GM23338 (cell line): Measurements from ENCODE around the gene LAMB1. TPM values are rescaled to one million over a fixed set of nuclear protein-coding genes. Genes with fewer than 3 reads are reported as not detected.

Experiments
- ATAC-seq: fragments of 200-7000 bp; cut with Tn5 transposase; 3 replicates; pipeline ENCODE4 v1.9.1; 2020
- DNase-seq: peaks from one replicate; pipeline ENCODE4 v3.0.0-alpha.2; 2015; ENCODE audit warnings: low spot score
- H2AFZ ChIP-seq: fragments of 200-600 bp; sonication (generic); 2 replicates; pipeline ENCODE4 v1.8.0; 2016; ENCODE audit warnings: antibody characterized with exemption, mild to moderate bottlenecking, moderate library complexity
- H3F3A ChIP-seq: fragments of 200-600 bp; sonication (generic); replicated peaks from 2 replicates; pipeline ENCODE4 v1.8.0; 2017; ENCODE audit warnings: antibody characterized with exemption, mixed run types, low read depth
- H3K27ac ChIP-seq: fragments of 200-600 bp; sonication (generic); 2 replicates; pipeline ENCODE4 v1.6.1; 2016; ENCODE audit warnings: low read depth
- H3K27me3 ChIP-seq: fragments of 200-600 bp; sonication (generic); 2 replicates; pipeline ENCODE4 v1.8.0; 2016; ENCODE audit warnings: mild to moderate bottlenecking, mixed run types, moderate library complexity; ENCODE audit not compliant: insufficient read depth
- H3K36me3 ChIP-seq: fragments of 200-600 bp; sonication (generic); 2 replicates; pipeline ENCODE4 v1.8.0; 2016; ENCODE audit warnings: mild to moderate bottlenecking; ENCODE audit not compliant: insufficient read depth
- H3K4me1 ChIP-seq: fragments of 200-600 bp; sonication (generic); 2 replicates; pipeline ENCODE4 v1.8.0; 2016; ENCODE audit warnings: mild to moderate bottlenecking, moderate library complexity; ENCODE audit not compliant: insufficient read depth
- H3K4me2 ChIP-seq: fragments of 200-600 bp; sonication (generic); 2 replicates; pipeline ENCODE4 v1.7.1; 2017; ENCODE audit warnings: mixed run types
- H3K4me3 ChIP-seq: fragments of 200-600 bp; sonication (generic); 2 replicates; pipeline ENCODE4 v1.6.1; 2016; ENCODE audit warnings: mixed run types
- H3K79me2 ChIP-seq: fragments of 200-600 bp; sonication (generic); replicated peaks from 2 replicates; pipeline ENCODE4 v1.8.0; 2017; ENCODE audit warnings: mild to moderate bottlenecking; ENCODE audit not compliant: insufficient read depth
- H3K9me2 ChIP-seq: fragments of 200-600 bp; sonication (generic); 2 replicates; pipeline ENCODE4 v1.8.0; 2017; ENCODE audit not compliant: insufficient read depth
- H4K20me1 ChIP-seq: fragments of 200-600 bp; sonication (generic); replicated peaks from 2 replicates; pipeline ENCODE4 v1.8.0; 2017; ENCODE audit warnings: mild to moderate bottlenecking; ENCODE audit not compliant: insufficient read depth
- H3K27ac Mint-ChIP-seq: 2 replicates; pipeline ENCODE4 v1.8.0; 2020; ENCODE audit warnings: inconsistent platforms, mild to moderate bottlenecking, moderate library complexity, mixed read lengths
- H3K27me3 Mint-ChIP-seq: 3 replicates; pipeline ENCODE4 v1.8.0; 2022; ENCODE audit warnings: low read depth, mild to moderate bottlenecking, moderate library complexity, mixed read lengths, inconsistent platforms; ENCODE audit not compliant: insufficient read depth, poor library complexity
- H3K36me3 Mint-ChIP-seq: 3 replicates; pipeline ENCODE4 v1.8.0; 2021; ENCODE audit warnings: low read depth, mild to moderate bottlenecking, inconsistent platforms, moderate library complexity, mixed read lengths
- H3K4me1 Mint-ChIP-seq: 3 replicates; pipeline ENCODE4 v1.8.0; 2020; ENCODE audit warnings: mild to moderate bottlenecking, inconsistent platforms, mixed read lengths
- H3K4me3 Mint-ChIP-seq: 3 replicates; pipeline ENCODE4 v1.8.0; 2021; ENCODE audit warnings: moderate library complexity, mild to moderate bottlenecking, inconsistent platforms, mixed read lengths
- H3K9me3 Mint-ChIP-seq: 3 replicates; pipeline ENCODE4 v1.8.0; 2020; ENCODE audit warnings: moderate library complexity, mild to moderate bottlenecking, inconsistent platforms, mixed read lengths
- CREB1 ChIP-seq: fragments of 250-450 bp; sonication (Bioruptor Pico); IDR thresholded peaks from 2 replicates; pipeline ENCODE4 v1.5.0; 2020; ENCODE audit warnings: low read depth, mild to moderate bottlenecking, moderate library complexity
- EZH2 ChIP-seq: fragments of 200-600 bp; sonication (generic); IDR thresholded peaks from one replicate; pipeline ENCODE4 v1.8.0; 2017; ENCODE audit warnings: antibody characterized with exemption, mild to moderate bottlenecking, low read depth; ENCODE audit not compliant: unreplicated experiment
- EZH2phosphoT487 ChIP-seq: fragments of 200-600 bp; sonication (generic); IDR thresholded peaks from one replicate; pipeline ENCODE4 v1.8.1; 2018; ENCODE audit warnings: antibody characterized with exemption; ENCODE audit not compliant: unreplicated experiment
- NANOG ChIP-seq: IDR thresholded peaks from 2 replicates; pipeline ENCODE4 v1.6.1; 2016; ENCODE audit warnings: antibody characterized with exemption, borderline replicate concordance
- POLR2AphosphoS5 ChIP-seq: IDR thresholded peaks from 2 replicates; pipeline ENCODE4 v1.6.1; 2016; ENCODE audit warnings: antibody characterized with exemption, low read depth
- ZNF331 ChIP-seq: fragments of 250-450 bp; sonication (Bioruptor Pico); IDR thresholded peaks from 2 replicates; pipeline ENCODE4 v1.5.0; 2020; ENCODE audit warnings: low read depth, mild to moderate bottlenecking, moderate library complexity
- polyA plus RNA-seq: library from polyadenylated mRNA; unstranded; fragments of >200 nt; fragmentation: Nextera tagmentation; extraction: Ambion mirVana; gene quantifications from 2 replicates; pipeline ENCODE4 v1.2.1, GENCODE V29; 2016
- total RNA-seq: library from RNA; depleted of rRNA; stranded (reverse); fragments of >200 nt; shearing (Covaris generic); gene quantifications from 2 replicates; pipeline ENCODE4 v1.2.3, GENCODE V29; 2014
- TF ChIP-seq, protein P1 (sequence below): fragments of 250-450 bp; sonication (Bioruptor Pico); IDR thresholded peaks from 2 replicates; pipeline ENCODE4 v1.5.0; 2020; ENCODE audit warnings: mild to moderate bottlenecking, moderate library complexity
- TF ChIP-seq, protein P2 (sequence below): IDR thresholded peaks from one replicate; pipeline ENCODE4 v1.6.1; 2018; ENCODE audit warnings: antibody characterized with exemption; ENCODE audit not compliant: unreplicated experiment
- TF ChIP-seq, protein P3 (sequence below), 2 experiments: fragments of 200-600 bp in 1 of 2; sonication (generic) in 1 of 2; conservative IDR thresholded peaks; 2 replicates each; pipeline versions ENCODE4 v1.5.1 to v1.6.1; 2016 to 2017; ENCODE audit warnings: antibody characterized with exemption in 2 of 2, low read depth in 2 of 2, mild to moderate bottlenecking in 2 of 2, moderate library complexity in 1 of 2

Gene LAMB1
- total and polyA plus RNA-seq, 2 experiments from 2014 or later = 53.5 to 57.8 TPM

DNA sequence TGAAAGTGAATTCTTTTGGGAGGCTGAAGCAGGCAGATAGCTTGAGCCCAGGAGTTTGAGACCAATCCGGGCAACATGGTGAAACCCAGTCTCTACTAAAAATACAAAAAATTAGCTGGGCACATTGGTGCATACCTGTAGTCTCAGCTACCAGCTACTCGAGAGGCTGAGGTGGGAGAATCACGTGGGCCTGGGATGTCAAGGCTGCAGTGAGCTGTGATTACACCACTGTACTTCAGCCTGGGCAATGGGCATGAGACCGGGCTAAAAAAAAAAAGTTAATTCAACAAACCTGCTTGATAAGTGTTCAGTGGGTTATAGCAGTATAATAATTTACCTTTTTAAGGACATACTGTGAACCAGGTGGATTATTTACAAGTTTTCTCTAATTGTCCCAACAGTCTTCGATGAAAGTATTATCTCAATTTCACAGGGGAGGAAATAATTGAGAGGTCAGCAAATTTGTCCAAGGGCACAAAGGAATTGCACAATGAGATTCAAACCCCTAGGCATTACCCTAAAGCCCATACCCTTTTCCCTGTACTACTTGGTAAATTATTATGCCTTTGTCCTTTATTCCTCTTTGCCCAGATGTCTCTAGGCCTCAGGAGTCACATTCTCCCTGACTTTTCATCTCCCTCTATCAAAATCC, 125.1 kb downstream of the LAMB1 start:
- no peak for TF ChIP-seq EZH2phosphoT487
- TF ChIP-seq, protein P1, sequence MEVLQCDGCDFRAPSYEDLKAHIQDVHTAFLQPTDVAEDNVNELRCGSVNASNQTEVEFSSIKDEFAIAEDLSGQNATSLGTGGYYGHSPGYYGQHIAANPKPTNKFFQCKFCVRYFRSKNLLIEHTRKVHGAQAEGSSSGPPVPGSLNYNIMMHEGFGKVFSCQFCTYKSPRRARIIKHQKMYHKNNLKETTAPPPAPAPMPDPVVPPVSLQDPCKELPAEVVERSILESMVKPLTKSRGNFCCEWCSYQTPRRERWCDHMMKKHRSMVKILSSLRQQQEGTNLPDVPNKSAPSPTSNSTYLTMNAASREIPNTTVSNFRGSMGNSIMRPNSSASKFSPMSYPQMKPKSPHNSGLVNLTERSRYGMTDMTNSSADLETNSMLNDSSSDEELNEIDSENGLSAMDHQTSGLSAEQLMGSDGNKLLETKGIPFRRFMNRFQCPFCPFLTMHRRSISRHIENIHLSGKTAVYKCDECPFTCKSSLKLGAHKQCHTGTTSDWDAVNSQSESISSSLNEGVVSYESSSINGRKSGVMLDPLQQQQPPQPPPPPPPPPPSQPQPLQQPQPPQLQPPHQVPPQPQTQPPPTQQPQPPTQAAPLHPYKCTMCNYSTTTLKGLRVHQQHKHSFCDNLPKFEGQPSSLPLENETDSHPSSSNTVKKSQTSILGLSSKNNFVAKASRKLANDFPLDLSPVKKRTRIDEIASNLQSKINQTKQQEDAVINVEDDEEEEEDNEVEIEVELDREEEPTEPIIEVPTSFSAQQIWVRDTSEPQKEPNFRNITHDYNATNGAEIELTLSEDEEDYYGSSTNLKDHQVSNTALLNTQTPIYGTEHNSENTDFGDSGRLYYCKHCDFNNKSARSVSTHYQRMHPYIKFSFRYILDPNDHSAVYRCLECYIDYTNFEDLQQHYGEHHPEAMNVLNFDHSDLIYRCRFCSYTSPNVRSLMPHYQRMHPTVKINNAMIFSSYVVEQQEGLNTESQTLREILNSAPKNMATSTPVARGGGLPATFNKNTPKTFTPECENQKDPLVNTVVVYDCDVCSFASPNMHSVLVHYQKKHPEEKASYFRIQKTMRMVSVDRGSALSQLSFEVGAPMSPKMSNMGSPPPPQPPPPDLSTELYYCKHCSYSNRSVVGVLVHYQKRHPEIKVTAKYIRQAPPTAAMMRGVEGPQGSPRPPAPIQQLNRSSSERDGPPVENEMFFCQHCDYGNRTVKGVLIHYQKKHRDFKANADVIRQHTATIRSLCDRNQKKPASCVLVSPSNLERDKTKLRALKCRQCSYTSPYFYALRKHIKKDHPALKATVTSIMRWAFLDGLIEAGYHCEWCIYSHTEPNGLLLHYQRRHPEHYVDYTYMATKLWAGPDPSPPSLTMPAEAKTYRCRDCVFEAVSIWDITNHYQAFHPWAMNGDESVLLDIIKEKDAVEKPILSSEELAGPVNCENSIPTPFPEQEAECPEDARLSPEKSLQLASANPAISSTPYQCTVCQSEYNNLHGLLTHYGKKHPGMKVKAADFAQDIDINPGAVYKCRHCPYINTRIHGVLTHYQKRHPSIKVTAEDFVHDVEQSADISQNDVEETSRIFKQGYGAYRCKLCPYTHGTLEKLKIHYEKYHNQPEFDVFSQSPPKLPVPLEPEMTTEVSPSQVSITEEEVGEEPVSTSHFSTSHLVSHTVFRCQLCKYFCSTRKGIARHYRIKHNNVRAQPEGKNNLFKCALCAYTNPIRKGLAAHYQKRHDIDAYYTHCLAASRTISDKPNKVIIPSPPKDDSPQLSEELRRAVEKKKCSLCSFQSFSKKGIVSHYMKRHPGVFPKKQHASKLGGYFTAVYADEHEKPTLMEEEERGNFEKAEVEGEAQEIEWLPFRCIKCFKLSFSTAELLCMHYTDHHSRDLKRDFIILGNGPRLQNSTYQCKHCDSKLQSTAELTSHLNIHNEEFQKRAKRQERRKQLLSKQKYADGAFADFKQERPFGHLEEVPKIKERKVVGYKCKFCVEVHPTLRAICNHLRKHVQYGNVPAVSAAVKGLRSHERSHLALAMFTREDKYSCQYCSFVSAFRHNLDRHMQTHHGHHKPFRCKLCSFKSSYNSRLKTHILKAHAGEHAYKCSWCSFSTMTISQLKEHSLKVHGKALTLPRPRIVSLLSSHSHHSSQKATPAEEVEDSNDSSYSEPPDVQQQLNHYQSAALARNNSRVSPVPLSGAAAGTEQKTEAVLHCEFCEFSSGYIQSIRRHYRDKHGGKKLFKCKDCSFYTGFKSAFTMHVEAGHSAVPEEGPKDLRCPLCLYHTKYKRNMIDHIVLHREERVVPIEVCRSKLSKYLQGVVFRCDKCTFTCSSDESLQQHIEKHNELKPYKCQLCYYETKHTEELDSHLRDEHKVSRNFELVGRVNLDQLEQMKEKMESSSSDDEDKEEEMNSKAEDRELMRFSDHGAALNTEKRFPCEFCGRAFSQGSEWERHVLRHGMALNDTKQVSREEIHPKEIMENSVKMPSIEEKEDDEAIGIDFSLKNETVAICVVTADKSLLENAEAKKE (CRISPR knock-in tag) = no peak
- Histone ChIP-seq H3K4me3 (no peak overlapping the region), H3F3A (no peaks in the 10 kb centered on the region), H3K36me3 (no peaks in the 10 kb centered on the region), H4K20me1 (no peaks in the 10 kb centered on the region), H3K4me2 (no peak overlapping the region), H2AFZ (no peak overlapping the region), H3K27ac (no peak overlapping the region), H3K4me1 (no peaks in the 10 kb centered on the region), H3K27me3 (no peaks in the 10 kb centered on the region), H3K79me2 (no peaks in the 10 kb centered on the region), H3K9me2 (no peaks in the 10 kb centered on the region)
- Mint-ChIP-seq H3K9me3 (no peaks in the 10 kb centered on the region), H3K27me3 (peaks cover 4% of the 10 kb centered on the region), H3K36me3 (no peaks in the 10 kb centered on the region), H3K4me3 (no peak overlapping the region), H3K27ac (no peak overlapping the region), H3K4me1 (no peaks in the 10 kb centered on the region)
- ATAC-seq (no peak), DNase-seq (no peak)

DNA sequence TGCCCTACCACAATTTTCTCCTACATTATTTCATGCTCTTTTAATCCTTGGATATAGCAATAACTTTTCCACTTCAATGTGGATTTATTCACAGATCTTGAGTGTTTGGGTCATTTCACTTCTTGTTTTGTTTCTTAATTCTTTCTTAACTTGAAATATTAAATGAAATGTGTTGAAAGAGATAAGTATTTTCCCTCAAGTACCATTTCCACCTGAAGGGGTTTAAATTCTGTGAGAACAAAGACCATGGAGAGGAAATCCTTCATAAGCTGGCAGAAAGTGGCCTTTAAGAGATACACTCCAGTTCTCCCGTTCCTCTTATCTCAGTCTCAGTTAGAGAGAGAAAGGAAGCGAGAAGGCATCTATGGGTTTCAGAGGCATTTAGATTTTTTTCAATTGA, 126.0 kb downstream of the LAMB1 start:
- H3K4me3 Mint-ChIP-seq = no peak overlapping the region
- Histone ChIP-seq H3K27me3 (no peaks in the 10 kb centered on the region), H3F3A (no peaks in the 10 kb centered on the region), H3K36me3 (no peaks in the 10 kb centered on the region), H3K9me2 (no peaks in the 10 kb centered on the region), H3K27ac (no peak overlapping the region), H3K79me2 (no peaks in the 10 kb centered on the region), H3K4me2 (no peak overlapping the region), H3K4me3 (no peak overlapping the region), H4K20me1 (no peaks in the 10 kb centered on the region), H2AFZ (peak overlapping the region; percentile 64; the same call in 1 of the 2 replicates), H3K4me1 (no peaks in the 10 kb centered on the region)
- H3K36me3 Mint-ChIP-seq = no peaks in the 10 kb centered on the region
- peaks cover 4% of the 10 kb centered on the region for H3K27me3 Mint-ChIP-seq
- no peaks in the 10 kb centered on the region for H3K4me1 Mint-ChIP-seq
- H3K9me3 Mint-ChIP-seq = no peaks in the 10 kb centered on the region
- DNase-seq (no peak), ATAC-seq (no peak)
- H3K27ac Mint-ChIP-seq = no peak overlapping the region
- TF ChIP-seq EZH2phosphoT487 (no peak), ZNF331 (CRISPR knock-in tag) (no peak), POLR2AphosphoS5 (no peak), EZH2 (no peak), CREB1 (CRISPR knock-in tag) (no peak), NANOG (no peak)
- TF ChIP-seq, protein P2, sequence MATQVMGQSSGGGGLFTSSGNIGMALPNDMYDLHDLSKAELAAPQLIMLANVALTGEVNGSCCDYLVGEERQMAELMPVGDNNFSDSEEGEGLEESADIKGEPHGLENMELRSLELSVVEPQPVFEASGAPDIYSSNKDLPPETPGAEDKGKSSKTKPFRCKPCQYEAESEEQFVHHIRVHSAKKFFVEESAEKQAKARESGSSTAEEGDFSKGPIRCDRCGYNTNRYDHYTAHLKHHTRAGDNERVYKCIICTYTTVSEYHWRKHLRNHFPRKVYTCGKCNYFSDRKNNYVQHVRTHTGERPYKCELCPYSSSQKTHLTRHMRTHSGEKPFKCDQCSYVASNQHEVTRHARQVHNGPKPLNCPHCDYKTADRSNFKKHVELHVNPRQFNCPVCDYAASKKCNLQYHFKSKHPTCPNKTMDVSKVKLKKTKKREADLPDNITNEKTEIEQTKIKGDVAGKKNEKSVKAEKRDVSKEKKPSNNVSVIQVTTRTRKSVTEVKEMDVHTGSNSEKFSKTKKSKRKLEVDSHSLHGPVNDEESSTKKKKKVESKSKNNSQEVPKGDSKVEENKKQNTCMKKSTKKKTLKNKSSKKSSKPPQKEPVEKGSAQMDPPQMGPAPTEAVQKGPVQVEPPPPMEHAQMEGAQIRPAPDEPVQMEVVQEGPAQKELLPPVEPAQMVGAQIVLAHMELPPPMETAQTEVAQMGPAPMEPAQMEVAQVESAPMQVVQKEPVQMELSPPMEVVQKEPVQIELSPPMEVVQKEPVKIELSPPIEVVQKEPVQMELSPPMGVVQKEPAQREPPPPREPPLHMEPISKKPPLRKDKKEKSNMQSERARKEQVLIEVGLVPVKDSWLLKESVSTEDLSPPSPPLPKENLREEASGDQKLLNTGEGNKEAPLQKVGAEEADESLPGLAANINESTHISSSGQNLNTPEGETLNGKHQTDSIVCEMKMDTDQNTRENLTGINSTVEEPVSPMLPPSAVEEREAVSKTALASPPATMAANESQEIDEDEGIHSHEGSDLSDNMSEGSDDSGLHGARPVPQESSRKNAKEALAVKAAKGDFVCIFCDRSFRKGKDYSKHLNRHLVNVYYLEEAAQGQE = no peak
- TF ChIP-seq, protein P3, sequence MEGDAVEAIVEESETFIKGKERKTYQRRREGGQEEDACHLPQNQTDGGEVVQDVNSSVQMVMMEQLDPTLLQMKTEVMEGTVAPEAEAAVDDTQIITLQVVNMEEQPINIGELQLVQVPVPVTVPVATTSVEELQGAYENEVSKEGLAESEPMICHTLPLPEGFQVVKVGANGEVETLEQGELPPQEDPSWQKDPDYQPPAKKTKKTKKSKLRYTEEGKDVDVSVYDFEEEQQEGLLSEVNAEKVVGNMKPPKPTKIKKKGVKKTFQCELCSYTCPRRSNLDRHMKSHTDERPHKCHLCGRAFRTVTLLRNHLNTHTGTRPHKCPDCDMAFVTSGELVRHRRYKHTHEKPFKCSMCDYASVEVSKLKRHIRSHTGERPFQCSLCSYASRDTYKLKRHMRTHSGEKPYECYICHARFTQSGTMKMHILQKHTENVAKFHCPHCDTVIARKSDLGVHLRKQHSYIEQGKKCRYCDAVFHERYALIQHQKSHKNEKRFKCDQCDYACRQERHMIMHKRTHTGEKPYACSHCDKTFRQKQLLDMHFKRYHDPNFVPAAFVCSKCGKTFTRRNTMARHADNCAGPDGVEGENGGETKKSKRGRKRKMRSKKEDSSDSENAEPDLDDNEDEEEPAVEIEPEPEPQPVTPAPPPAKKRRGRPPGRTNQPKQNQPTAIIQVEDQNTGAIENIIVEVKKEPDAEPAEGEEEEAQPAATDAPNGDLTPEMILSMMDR (conservative IDR thresholded peaks at IDR 0.05; ENCODE audit: low read depth in 2 of 2) = no peak
